ENCODE measurements around the gene TERT. TPM values are rescaled to one million over a fixed set of nuclear protein-coding genes. Genes with fewer than 3 reads are reported as not detected.

The TERT gene
- total and polyA plus RNA-seq, 2 donors (not counting 1 experiment from before 2014, with no cell fraction given), result 0.24 to 0.39 TPM

DNA sequence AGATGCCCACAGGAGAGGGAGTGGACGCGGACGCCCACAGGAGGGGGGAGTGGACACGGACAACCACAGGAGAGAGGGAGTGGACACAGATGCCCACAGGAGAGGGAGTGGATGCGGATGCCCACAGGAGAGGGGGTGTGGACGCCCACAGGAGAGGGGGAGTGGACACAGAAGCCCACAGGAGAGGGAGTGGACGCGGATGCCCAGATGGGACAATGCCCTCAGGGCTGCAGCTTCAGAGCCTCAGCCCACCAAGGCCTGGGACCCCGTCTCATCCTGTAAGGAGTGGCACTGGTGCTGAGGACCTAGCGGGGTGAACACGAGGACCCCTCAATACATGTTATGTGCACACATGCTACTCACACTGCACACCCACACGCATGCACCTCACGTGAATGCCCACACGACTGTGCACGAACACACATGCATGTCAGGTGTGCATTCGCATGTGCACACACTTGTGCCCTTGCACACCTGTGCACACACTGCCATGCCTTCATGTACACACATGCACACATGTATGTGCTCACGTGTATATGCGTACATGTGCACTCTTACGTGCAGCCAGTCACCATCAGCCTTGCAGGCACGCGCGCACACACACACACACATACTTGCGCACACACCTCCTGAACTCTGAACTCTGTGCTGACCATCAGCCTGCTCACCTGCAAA is 34.9 kb downstream of the TERT start:
- 96% methylated on average over 20 of the region's 23 CpGs for WGBS (ENCODE audit: insufficient coverage)
- Histone ChIP-seq H3K4me1 (ENCODE audit: control insufficient read depth in 2 of 2, insufficient read depth in 2 of 2, low read length in 2 of 2) (no peaks in the 10 kb centered on the region), H3K9ac (ENCODE audit: low read length) (no peak overlapping the region), H3K4me2 (replicated peaks; ENCODE audit: low read depth, low read length, poor library complexity, severe bottlenecking) (no peak overlapping the region), H2AFZ (ENCODE audit: insufficient read depth, low read depth, low read length, poor library complexity, severe bottlenecking) (no peak overlapping the region), H3K27ac (ENCODE audit: low read length in 2 of 2) (no peak overlapping the region), H3K4me3 (ENCODE audit: control extremely low read depth in 1 of 5, extremely low read depth in 1 of 5, insufficient read depth in 1 of 5, low read depth in 2 of 5, low read length in 4 of 5) (no peak overlapping the region), H3K79me2 (ENCODE audit: control insufficient read depth, insufficient read depth, low read length) (no peaks in the 10 kb centered on the region), H4K20me1 (ENCODE audit: control insufficient read depth, insufficient read depth, low read length, poor library complexity, severe bottlenecking) (no peaks in the 10 kb centered on the region), H3K9me3 (ENCODE audit: control extremely low read depth in 1 of 3, control insufficient read depth in 2 of 3, insufficient read depth in 1 of 3, low read length in 2 of 3) (peaks cover 0 to 51% (median 5%) of the 10 kb centered on the region in 3 donors), H3K36me3 (replicated peaks in 1 of 2; ENCODE audit: control extremely low read depth in 1 of 2, control insufficient read depth in 1 of 2, extremely low read depth in 1 of 2, insufficient read depth in 2 of 2, low read length in 1 of 2) (no peaks in the 10 kb centered on the region), H3K27me3 (replicated peaks in 1 of 4; ENCODE audit: control extremely low read depth in 1 of 4, control insufficient read depth in 3 of 4, insufficient read depth in 4 of 4, low read length in 3 of 4) (no peaks in the 10 kb centered on the region)
- POLR2A ChIA-PET, result no interaction called here
- intact Hi-C loops (cut with micrococcal nuclease), result no loop called here
- Mint-ChIP-seq H3K27me3 (no peaks in the 10 kb centered on the region), H3K9me3 (ENCODE audit: insufficient read depth) (no peaks in the 10 kb centered on the region), H3K27ac (no peak overlapping the region), H3K4me3 (no peak overlapping the region), H3K4me1 (peaks cover 4% of the 10 kb centered on the region)
- CTCF ChIA-PET, result no interaction called here
- TF ChIP-seq, protein P1, sequence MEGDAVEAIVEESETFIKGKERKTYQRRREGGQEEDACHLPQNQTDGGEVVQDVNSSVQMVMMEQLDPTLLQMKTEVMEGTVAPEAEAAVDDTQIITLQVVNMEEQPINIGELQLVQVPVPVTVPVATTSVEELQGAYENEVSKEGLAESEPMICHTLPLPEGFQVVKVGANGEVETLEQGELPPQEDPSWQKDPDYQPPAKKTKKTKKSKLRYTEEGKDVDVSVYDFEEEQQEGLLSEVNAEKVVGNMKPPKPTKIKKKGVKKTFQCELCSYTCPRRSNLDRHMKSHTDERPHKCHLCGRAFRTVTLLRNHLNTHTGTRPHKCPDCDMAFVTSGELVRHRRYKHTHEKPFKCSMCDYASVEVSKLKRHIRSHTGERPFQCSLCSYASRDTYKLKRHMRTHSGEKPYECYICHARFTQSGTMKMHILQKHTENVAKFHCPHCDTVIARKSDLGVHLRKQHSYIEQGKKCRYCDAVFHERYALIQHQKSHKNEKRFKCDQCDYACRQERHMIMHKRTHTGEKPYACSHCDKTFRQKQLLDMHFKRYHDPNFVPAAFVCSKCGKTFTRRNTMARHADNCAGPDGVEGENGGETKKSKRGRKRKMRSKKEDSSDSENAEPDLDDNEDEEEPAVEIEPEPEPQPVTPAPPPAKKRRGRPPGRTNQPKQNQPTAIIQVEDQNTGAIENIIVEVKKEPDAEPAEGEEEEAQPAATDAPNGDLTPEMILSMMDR (IDR thresholded peaks at IDR 0.05), result no peak
- no peak for TF ChIP-seq EZH2 (IDR thresholded peaks at IDR 0.05; ENCODE audit: borderline replicate concordance, insufficient read depth, low read depth, low read length, poor library complexity, severe bottlenecking)
- no peak for ATAC-seq (ENCODE audit: low read depth)
- no peak for DNase-seq

DNA sequence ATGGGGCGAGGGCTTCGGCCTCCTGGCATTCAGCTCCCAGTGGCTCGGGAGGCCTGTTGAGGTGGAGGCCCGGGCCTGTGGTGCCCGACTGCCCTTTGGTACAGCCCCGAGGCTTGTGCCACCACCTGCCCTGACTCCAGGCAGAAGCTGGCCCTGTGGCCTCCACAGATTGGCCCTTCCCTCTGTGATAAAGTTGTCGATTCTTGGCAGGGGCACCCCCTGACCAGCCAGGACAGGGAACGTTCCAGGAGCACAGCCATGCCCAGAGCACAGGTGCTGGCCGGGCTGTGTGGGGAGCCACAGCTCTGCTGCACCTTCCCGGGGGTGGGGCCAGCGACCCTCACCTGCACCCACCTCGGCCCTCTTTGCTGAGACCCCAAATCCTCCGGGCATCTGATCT is 37.0 kb downstream of the TERT start:
- H2AFZ ChIP-seq (ENCODE audit: insufficient read depth, low read depth, low read length, poor library complexity, severe bottlenecking), result no peak overlapping the region
- H3K4me1 ChIP-seq (ENCODE audit: control insufficient read depth in 2 of 2, insufficient read depth in 2 of 2, low read length in 2 of 2), result no peaks in the 10 kb centered on the region
- no peak overlapping the region for H3K27ac ChIP-seq (ENCODE audit: low read length in 2 of 2)
- H3K36me3 ChIP-seq (replicated peaks in 1 of 2; ENCODE audit: control extremely low read depth in 1 of 2, control insufficient read depth in 1 of 2, extremely low read depth in 1 of 2, insufficient read depth in 2 of 2, low read length in 1 of 2), result no peaks in the 10 kb centered on the region
- Mint-ChIP-seq H3K27me3 (no peaks in the 10 kb centered on the region), H3K27ac (no peak overlapping the region), H3K9me3 (ENCODE audit: insufficient read depth) (no peaks in the 10 kb centered on the region), H3K4me1 (peaks cover 4% of the 10 kb centered on the region), H3K4me3 (no peak overlapping the region)
- DNase-seq (no peak), ATAC-seq (ENCODE audit: low read depth) (no peak)
- H3K27me3 ChIP-seq (replicated peaks in 1 of 4; ENCODE audit: control extremely low read depth in 1 of 4, control insufficient read depth in 3 of 4, insufficient read depth in 4 of 4, low read length in 3 of 4), result no peaks in the 10 kb centered on the region
- TF ChIP-seq, protein P1 (IDR thresholded peaks at IDR 0.05), result no peak
- TF ChIP-seq EZH2 (IDR thresholded peaks at IDR 0.05; ENCODE audit: borderline replicate concordance, insufficient read depth, low read depth, low read length, poor library complexity, severe bottlenecking), result no peak
- H3K4me3 ChIP-seq (ENCODE audit: control extremely low read depth in 1 of 5, extremely low read depth in 1 of 5, insufficient read depth in 1 of 5, low read depth in 2 of 5, low read length in 4 of 5), result no peak overlapping the region
- peaks cover 0 to 31% (median 4%) of the 10 kb centered on the region in 3 donors for H3K9me3 ChIP-seq (ENCODE audit: control extremely low read depth in 1 of 3, control insufficient read depth in 2 of 3, insufficient read depth in 1 of 3, low read length in 2 of 3)
- H3K79me2 ChIP-seq (ENCODE audit: control insufficient read depth, insufficient read depth, low read length), result no peaks in the 10 kb centered on the region
- no peak overlapping the region for H3K9ac ChIP-seq (ENCODE audit: low read length)
- POLR2A ChIA-PET, result interaction anchor here (0.5 kb wide), 1 partner anchor 163 kb away, joined by 4 read pairs; no protein-coding TSS in a partner anchor
- CTCF ChIA-PET, result no interaction called here
- WGBS (ENCODE audit: insufficient coverage), result 95% methylated on average over 13 of the region's 13 CpGs
- intact Hi-C loops (cut with micrococcal nuclease), result no loop called here
- H4K20me1 ChIP-seq (ENCODE audit: control insufficient read depth, insufficient read depth, low read length, poor library complexity, severe bottlenecking), result no peaks in the 10 kb centered on the region
- H3K4me2 ChIP-seq (replicated peaks; ENCODE audit: low read depth, low read length, poor library complexity, severe bottlenecking), result no peak overlapping the region
